CD4-positive, alpha-beta memory T cell (primary cell): Measurements from ENCODE around the gene ZNF135. TPM values are rescaled to one million over a fixed set of nuclear protein-coding genes. Genes with fewer than 3 reads are reported as not detected.

ENCODE experiments used
- CTCF ChIA-PET: fragments of 350-600 bp; sonication (Branson Sonifier 250); formaldehyde crosslinking; loops from one replicate; lab custom pipeline; 2021; ENCODE audit warnings: inconsistent platforms; ENCODE audit not compliant: partially characterized antibody; lab: Charles Lee
- POLR2A ChIA-PET: fragments of 350-600 bp; sonication (Branson Sonifier 250); formaldehyde crosslinking; loops from one replicate; lab custom pipeline; 2021; ENCODE audit not compliant: partially characterized antibody; lab: Charles Lee
- DNase-seq, 5 donors: peaks; one replicate each; pipeline versions ENCODE4 v3.0.0 to v3.0.0-alpha.2; 2020 to 2022; ENCODE audit warnings: mixed read lengths in 1 of 5
- H3K27ac ChIP-seq: one replicate; pipeline ENCODE4 v1.7.0; 2013; ENCODE audit warnings: low read depth, low read length
- H3K27me3 ChIP-seq: 2 replicates; pipeline ENCODE4 v1.7.0; 2013; ENCODE audit warnings: mild to moderate bottlenecking, low read length, moderate library complexity; ENCODE audit not compliant: insufficient read depth
- H3K36me3 ChIP-seq: 2 replicates; pipeline ENCODE4 v1.7.0; 2013; ENCODE audit warnings: mild to moderate bottlenecking, low read length, moderate library complexity; ENCODE audit not compliant: insufficient read depth
- H3K4me1 ChIP-seq: 2 replicates; pipeline ENCODE4 v1.7.0; 2013; ENCODE audit warnings: mild to moderate bottlenecking, low read length, moderate library complexity; ENCODE audit not compliant: insufficient read depth
- H3K4me3 ChIP-seq, 2 donors: one replicate each; pipeline ENCODE4 v1.7.0; 2013; ENCODE audit warnings: low read length in 2 of 2, mild to moderate bottlenecking in 1 of 2
- H3K9me3 ChIP-seq, 2 donors: one replicate each; pipeline ENCODE4 v1.7.0; 2013; ENCODE audit warnings: low read length in 2 of 2, control low read depth in 1 of 2; ENCODE audit not compliant: control insufficient read depth in 1 of 2
- H3K27ac Mint-ChIP-seq, 7 donors: one replicate each; pipeline ENCODE4 v1.8.0; 2020 to 2021; ENCODE audit warnings: mixed read lengths in 7 of 7, mild to moderate bottlenecking in 6 of 7, inconsistent platforms in 3 of 7, moderate library complexity in 3 of 7
- H3K27me3 Mint-ChIP-seq, 2 donors: one replicate each; pipeline ENCODE4 v1.8.0; 2020 to 2021; ENCODE audit warnings: mixed read lengths in 2 of 2
- H3K36me3 Mint-ChIP-seq, 2 donors: one replicate each; pipeline ENCODE4 v1.8.0; 2020 to 2021; ENCODE audit warnings: mixed read lengths in 2 of 2, inconsistent platforms in 1 of 2, mild to moderate bottlenecking in 1 of 2
- H3K4me1 Mint-ChIP-seq, 4 donors: one replicate each; pipeline ENCODE4 v1.8.0; 2020 to 2021; ENCODE audit warnings: mixed read lengths in 4 of 4, mild to moderate bottlenecking in 1 of 4
- H3K4me3 Mint-ChIP-seq, 8 donors: one replicate each; pipeline ENCODE4 v1.8.0; 2020 to 2021; ENCODE audit warnings: mixed read lengths in 8 of 8, mild to moderate bottlenecking in 7 of 8, moderate library complexity in 6 of 8, inconsistent platforms in 3 of 8
- H3K9me3 Mint-ChIP-seq, 8 donors: one replicate each; pipeline ENCODE4 v1.8.0; 2020 to 2021; ENCODE audit warnings: mixed read lengths in 8 of 8, mild to moderate bottlenecking in 5 of 8, inconsistent platforms in 3 of 8, moderate library complexity in 1 of 8
- intact Hi-C: fragments of 100-400 bp; cut with micrococcal nuclease; formaldehyde crosslinking; loops from one replicate; pipeline ENCODE4 v1.15.1; 2023
- polyA plus RNA-seq, 2 donors: library from polyadenylated mRNA; unstranded; fragments of 300-500 nt; fragmentation: Illumina TruSeq; gene quantifications; one replicate each; pipeline ENCODE4 v1.2.3, GENCODE V29; 2021
- total RNA-seq, 2 experiments: library from RNA; stranded (reverse); gene quantifications; one replicate each; pipeline ENCODE4 v1.2.3, GENCODE V29; 2021

Gene ZNF135
- total and polyA plus RNA-seq, 4 experiments from 2014 or later: 0.41 to 2.0 (median 0.45) TPM

DNA sequence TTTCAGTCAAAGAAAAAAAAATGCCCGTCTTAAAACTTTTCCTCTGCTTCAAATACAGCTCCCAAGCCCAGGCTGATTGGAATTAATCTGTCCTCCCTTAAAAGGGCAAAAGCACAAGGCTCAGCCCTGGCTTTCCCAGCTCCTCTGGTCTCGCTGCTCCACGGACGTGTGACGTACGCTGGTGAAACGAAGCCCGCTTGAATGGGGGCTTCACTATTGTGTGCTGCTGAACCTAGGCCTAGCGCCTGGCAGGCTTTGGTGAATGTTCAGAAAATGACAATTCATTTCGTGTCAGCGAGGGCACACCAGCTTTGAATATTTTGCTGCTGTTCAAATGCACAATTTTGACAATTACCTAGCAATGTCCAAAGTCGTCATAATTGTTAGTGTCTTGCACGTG is 615 bp upstream of the ZNF135 start:
- peak overlapping the region in 6 of 8 donors; percentile 39 to 80 (median 70) for H3K4me3 Mint-ChIP-seq
- peaks cover 23 to 27% of the 10 kb centered on the region in 2 donors for H3K36me3 Mint-ChIP-seq
- Histone ChIP-seq H3K36me3 (no peaks in the 10 kb centered on the region), H3K27me3 (no peaks in the 10 kb centered on the region), H3K4me3 (no peak overlapping the region), H3K9me3 (peaks cover 0 to 19% of the 10 kb centered on the region in 2 donors), H3K27ac (no peak overlapping the region), H3K4me1 (peaks cover 3% of the 10 kb centered on the region)
- H3K9me3 Mint-ChIP-seq: peaks cover 2 to 81% (median 69%) of the 10 kb centered on the region in 8 donors
- intact Hi-C loops: no loop called here
- peaks cover 0 to 14% (median 4%) of the 10 kb centered on the region in 4 donors for H3K4me1 Mint-ChIP-seq
- peaks cover 12 to 19% of the 10 kb centered on the region in 2 donors for H3K27me3 Mint-ChIP-seq
- no peak for DNase-seq
- ChIA-PET POLR2A (no interaction called here), CTCF (no interaction called here)
- H3K27ac Mint-ChIP-seq: no peak overlapping the region

DNA sequence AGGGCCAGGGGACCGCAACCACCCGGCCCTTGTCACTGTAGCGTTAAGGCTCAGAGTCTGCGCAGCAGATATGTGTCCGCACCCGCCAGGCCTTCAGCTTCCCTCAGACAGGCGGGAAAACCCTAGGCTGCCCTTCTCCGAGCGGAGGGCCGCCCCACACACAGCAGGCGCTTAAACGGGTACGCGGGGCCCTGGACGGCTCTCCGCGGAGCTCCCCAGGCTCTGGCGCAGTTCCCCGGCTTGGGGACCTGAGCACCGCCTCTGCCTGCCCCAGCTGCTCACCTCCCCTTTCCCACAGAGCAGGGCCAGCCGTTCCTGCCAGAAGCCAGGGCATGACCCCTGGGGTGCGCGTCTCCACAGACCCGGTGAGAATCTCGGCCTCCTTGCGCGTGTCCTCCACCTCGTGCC is 593 bp downstream of the ZNF135 start:
- no peak overlapping the region for H3K27ac ChIP-seq
- no peaks in the 10 kb centered on the region for H3K27me3 ChIP-seq
- peaks cover 12 to 19% of the 10 kb centered on the region in 2 donors for H3K27me3 Mint-ChIP-seq
- CTCF ChIA-PET: no interaction called here
- H3K36me3 Mint-ChIP-seq: peaks cover 27 to 28% of the 10 kb centered on the region in 2 donors
- H3K9me3 Mint-ChIP-seq: peaks cover 2 to 88% (median 73%) of the 10 kb centered on the region in 8 donors
- peaks cover 3% of the 10 kb centered on the region for H3K4me1 ChIP-seq
- no peak overlapping the region for H3K27ac Mint-ChIP-seq
- H3K4me3 Mint-ChIP-seq: peak overlapping the region in 1 of 8 donors; percentile 55
- peaks cover 0 to 21% of the 10 kb centered on the region in 2 donors for H3K9me3 ChIP-seq
- POLR2A ChIA-PET: no interaction called here
- no peaks in the 10 kb centered on the region for H3K36me3 ChIP-seq
- DNase-seq: no peak
- peaks cover 0 to 14% (median 3%) of the 10 kb centered on the region in 4 donors for H3K4me1 Mint-ChIP-seq
- H3K4me3 ChIP-seq: no peak overlapping the region
- intact Hi-C loops: no loop called here

DNA sequence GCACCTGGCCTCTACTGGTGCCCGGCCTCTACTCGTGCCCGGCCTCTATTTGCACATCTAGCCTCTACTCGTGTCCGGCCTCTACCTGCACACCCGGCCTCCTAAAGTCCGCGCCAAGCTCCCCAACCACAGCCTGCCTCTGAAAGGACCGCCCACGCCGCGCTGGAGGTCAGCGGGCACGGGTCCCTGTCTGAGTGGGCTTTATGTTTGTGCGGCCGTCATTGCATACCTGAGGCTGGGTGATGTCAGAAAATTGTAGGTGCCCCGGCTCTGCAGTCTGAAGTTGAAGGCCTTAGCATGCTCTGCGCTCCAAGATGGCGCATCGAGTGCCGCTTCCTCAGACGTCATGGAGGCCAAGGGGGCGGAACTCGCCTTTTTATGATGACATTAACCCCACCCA is 1.1 kb downstream of the ZNF135 start:
- Mint-ChIP-seq H3K9me3 (peaks cover 2 to 88% (median 69%) of the 10 kb centered on the region in 8 donors), H3K27me3 (peaks cover 11 to 19% of the 10 kb centered on the region in 2 donors), H3K4me3 (peak overlapping the region in 4 of 8 donors; percentile 15 to 55 (median 38)), H3K4me1 (peaks cover 0 to 12% (median 3%) of the 10 kb centered on the region in 4 donors), H3K36me3 (peaks cover 25 to 28% of the 10 kb centered on the region in 2 donors), H3K27ac (no peak overlapping the region)
- POLR2A ChIA-PET: no interaction called here
- Histone ChIP-seq H3K9me3 (peaks cover 0 to 17% of the 10 kb centered on the region in 2 donors), H3K36me3 (no peaks in the 10 kb centered on the region), H3K27me3 (no peaks in the 10 kb centered on the region), H3K4me3 (no peak overlapping the region), H3K4me1 (peaks cover 3% of the 10 kb centered on the region), H3K27ac (no peak overlapping the region)
- intact Hi-C loops: no loop called here
- CTCF ChIA-PET: no interaction called here
- DNase-seq: no peak

DNA sequence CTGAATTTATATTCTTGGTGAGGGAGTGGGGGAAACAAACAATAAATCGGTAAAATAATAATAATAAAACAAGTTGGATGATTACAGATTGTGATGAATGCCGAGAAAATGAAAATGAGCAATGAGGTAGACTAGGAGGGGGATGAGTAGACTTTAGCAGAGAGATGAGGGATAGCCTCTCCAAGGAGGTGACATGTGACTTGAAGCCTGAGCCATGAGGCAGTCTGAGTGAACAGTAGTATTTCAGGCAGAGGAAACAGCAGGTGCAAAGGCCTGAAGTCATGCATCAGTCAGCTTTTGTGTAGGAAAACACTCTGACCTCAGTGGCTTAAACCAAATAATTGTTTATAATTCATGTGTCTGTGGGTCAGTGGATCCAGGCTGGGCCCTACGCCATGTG is 4.6 kb downstream of the ZNF135 start:
- Histone ChIP-seq H3K36me3 (no peaks in the 10 kb centered on the region), H3K27ac (no peak overlapping the region), H3K27me3 (no peaks in the 10 kb centered on the region), H3K4me3 (no peak overlapping the region), H3K4me1 (peaks cover 2% of the 10 kb centered on the region), H3K9me3 (peaks cover 0 to 31% of the 10 kb centered on the region in 2 donors)
- no peak overlapping the region for H3K4me3 Mint-ChIP-seq
- peaks cover 4 to 5% of the 10 kb centered on the region in 2 donors for H3K27me3 Mint-ChIP-seq
- H3K36me3 Mint-ChIP-seq: peaks cover 33 to 34% of the 10 kb centered on the region in 2 donors
- H3K4me1 Mint-ChIP-seq: peaks cover 0 to 4% (median 2%) of the 10 kb centered on the region in 4 donors
- ChIA-PET POLR2A (no interaction called here), CTCF (no interaction called here)
- no peak overlapping the region for H3K27ac Mint-ChIP-seq
- DNase-seq: no peak
- intact Hi-C loops: no loop called here
- peaks cover 10 to 92% (median 75%) of the 10 kb centered on the region in 8 donors for H3K9me3 Mint-ChIP-seq

DNA sequence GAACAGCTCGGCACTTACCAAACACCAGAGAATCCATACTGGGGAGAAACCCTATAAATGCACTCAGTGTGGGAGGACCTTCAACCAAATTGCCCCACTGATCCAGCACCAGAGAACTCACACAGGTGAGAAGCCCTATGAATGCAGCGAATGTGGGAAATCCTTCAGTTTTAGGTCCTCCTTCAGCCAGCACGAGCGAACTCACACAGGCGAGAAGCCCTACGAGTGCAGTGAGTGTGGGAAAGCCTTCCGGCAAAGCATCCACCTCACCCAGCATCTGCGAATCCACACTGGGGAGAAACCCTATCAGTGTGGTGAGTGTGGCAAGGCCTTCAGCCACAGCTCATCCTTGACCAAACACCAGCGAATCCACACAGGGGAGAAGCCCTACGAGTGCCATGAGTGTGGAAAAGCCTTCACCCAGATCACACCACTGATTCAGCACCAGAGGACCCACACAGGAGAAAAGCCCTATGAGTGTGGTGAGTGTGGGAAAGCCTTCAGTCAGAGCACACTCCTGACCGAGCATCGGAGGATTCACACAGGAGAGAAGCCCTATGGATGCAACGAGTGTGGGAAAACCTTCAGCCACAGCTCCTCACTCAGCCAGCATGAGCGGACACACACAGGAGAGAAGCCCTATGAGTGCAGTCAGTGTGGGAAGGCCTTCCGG is 8.3 kb downstream of the ZNF135 start:
- H3K27me3 Mint-ChIP-seq: no peaks in the 10 kb centered on the region
- peaks cover 35 to 40% of the 10 kb centered on the region in 2 donors for H3K36me3 Mint-ChIP-seq

DNA sequence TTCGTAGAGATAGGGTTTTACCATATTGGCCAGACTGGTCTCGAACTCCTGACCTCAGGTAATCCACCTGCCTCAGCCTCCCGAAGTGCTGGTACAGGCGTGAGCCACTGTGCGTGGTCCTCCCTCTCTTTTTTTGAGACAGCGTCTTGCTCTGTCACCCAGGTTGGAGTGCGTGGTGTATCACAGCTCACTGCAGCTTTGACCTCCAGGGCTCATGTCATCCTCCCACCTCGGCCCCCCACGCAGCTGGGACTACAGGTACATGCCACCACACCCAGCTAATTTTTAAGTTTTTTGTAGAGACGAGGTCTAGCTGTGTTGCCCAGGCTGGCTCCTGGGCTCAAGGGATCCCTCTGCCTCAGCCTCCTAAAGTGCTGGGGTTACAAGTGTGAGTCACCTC is 20.7 kb downstream of the ZNF135 start:
- H3K27me3 Mint-ChIP-seq: no peaks in the 10 kb centered on the region
- ChIA-PET CTCF (no interaction called here), POLR2A (no interaction called here)
- H3K9me3 Mint-ChIP-seq: peaks cover 5 to 84% (median 67%) of the 10 kb centered on the region in 8 donors
- H3K4me1 Mint-ChIP-seq: no peaks in the 10 kb centered on the region
- no peak overlapping the region for H3K27ac Mint-ChIP-seq
- intact Hi-C loops: no loop called here
- Histone ChIP-seq H3K4me1 (no peaks in the 10 kb centered on the region), H3K36me3 (no peaks in the 10 kb centered on the region), H3K27ac (no peak overlapping the region), H3K27me3 (no peaks in the 10 kb centered on the region), H3K9me3 (peaks cover 0 to 14% of the 10 kb centered on the region in 2 donors), H3K4me3 (no peak overlapping the region)
- H3K36me3 Mint-ChIP-seq: peaks cover 16 to 25% of the 10 kb centered on the region in 2 donors
- DNase-seq: no peak
- no peak overlapping the region for H3K4me3 Mint-ChIP-seq

More for the DNA sequence above, 8.3 kb downstream of the ZNF135 start:
- DNase-seq: no peak
- Histone ChIP-seq H3K36me3 (no peaks in the 10 kb centered on the region), H3K27ac (no peak overlapping the region), H3K27me3 (no peaks in the 10 kb centered on the region), H3K9me3 (peaks cover 0 to 30% of the 10 kb centered on the region in 2 donors), H3K4me1 (no peaks in the 10 kb centered on the region), H3K4me3 (no peak overlapping the region)
- Mint-ChIP-seq H3K9me3 (peaks cover 12 to 92% (median 79%) of the 10 kb centered on the region in 8 donors), H3K27ac (no peak overlapping the region), H3K4me3 (no peak overlapping the region), H3K4me1 (no peaks in the 10 kb centered on the region)
- POLR2A ChIA-PET: no interaction called here
- CTCF ChIA-PET: no interaction called here
- intact Hi-C loops: no loop called here

DNA sequence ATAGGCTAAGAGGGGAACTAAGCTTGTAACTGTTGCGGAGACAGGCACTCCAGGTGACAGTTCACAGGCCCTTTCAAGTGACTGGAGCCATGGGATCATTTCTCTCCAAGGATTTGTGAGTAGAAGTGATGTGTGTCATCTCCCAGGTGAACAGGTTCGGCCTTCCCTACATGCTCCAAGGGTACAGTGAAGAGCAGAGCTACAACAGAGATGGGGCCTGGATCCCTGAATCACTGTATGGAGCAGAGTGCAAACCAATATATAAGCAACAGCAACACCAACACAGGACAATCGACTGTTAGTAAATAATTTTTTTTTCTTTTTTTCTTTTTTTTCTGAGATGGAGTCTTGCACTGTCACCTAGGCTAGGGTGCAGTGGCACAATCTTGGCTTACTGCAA is 23.9 kb downstream of the ZNF135 start:
- Mint-ChIP-seq H3K9me3 (peaks cover 5 to 74% (median 57%) of the 10 kb centered on the region in 8 donors), H3K27ac (no peak overlapping the region), H3K4me3 (no peak overlapping the region), H3K4me1 (no peaks in the 10 kb centered on the region), H3K27me3 (no peaks in the 10 kb centered on the region), H3K36me3 (peaks cover 15 to 24% of the 10 kb centered on the region in 2 donors)
- intact Hi-C loops: no loop called here
- CTCF ChIA-PET: no interaction called here
- no peaks in the 10 kb centered on the region for H3K27me3 ChIP-seq
- no peak overlapping the region for H3K27ac ChIP-seq
- DNase-seq: no peak
- H3K4me1 ChIP-seq: no peaks in the 10 kb centered on the region
- H3K4me3 ChIP-seq: no peak overlapping the region
- peaks cover 0 to 16% of the 10 kb centered on the region in 2 donors for H3K9me3 ChIP-seq
- no peaks in the 10 kb centered on the region for H3K36me3 ChIP-seq
- POLR2A ChIA-PET: interaction anchor here (0.5 kb wide), 1 partner anchor 266 kb away, joined by 3 read pairs; no protein-coding TSS in a partner anchor
